ENCODE results near the gene RORC. TPM values are rescaled to one million over a fixed set of nuclear protein-coding genes. Genes with fewer than 3 reads are reported as not detected.

Gene RORC
- total RNA-seq, 2 donors from 2014 or later, result not detected

DNA sequence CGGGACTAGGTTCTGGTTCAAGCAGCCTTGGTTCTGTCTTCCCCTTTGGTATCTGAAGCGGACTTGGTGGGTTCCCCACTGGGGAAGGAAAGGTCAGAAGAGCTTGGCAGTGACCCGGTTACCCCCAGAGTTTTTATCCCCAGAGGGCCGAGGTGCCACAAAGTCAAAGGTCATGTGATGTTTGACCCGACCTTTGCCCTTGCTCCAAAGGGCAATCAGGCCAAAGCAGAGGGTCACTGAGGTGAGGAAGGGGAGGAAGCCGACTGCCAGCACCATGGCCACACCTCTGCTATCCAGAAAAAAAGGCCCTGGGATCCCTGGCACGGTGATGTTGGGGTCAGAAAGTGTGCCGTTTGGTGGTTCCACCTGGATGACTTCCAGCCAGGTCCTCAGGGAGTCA lies 30.8 kb downstream of the RORC start:
- Mint-ChIP-seq H3K27ac (no peak overlapping the region), H3K27me3 (ENCODE audit: insufficient read depth) (peaks cover 12% of the 10 kb centered on the region), H3K4me1 (no peaks in the 10 kb centered on the region), H3K4me3 (no peak overlapping the region), H3K36me3 (ENCODE audit: low read depth) (no peaks in the 10 kb centered on the region), H3K9me3 (no peaks in the 10 kb centered on the region)
- no peaks in the 10 kb centered on the region for H3K36me3 ChIP-seq (ENCODE audit: control insufficient read depth, insufficient read depth, low read length)
- H3K9me3 ChIP-seq (ENCODE audit: control insufficient read depth, low read length), result no peaks in the 10 kb centered on the region
- TF ChIP-seq, protein P1, sequence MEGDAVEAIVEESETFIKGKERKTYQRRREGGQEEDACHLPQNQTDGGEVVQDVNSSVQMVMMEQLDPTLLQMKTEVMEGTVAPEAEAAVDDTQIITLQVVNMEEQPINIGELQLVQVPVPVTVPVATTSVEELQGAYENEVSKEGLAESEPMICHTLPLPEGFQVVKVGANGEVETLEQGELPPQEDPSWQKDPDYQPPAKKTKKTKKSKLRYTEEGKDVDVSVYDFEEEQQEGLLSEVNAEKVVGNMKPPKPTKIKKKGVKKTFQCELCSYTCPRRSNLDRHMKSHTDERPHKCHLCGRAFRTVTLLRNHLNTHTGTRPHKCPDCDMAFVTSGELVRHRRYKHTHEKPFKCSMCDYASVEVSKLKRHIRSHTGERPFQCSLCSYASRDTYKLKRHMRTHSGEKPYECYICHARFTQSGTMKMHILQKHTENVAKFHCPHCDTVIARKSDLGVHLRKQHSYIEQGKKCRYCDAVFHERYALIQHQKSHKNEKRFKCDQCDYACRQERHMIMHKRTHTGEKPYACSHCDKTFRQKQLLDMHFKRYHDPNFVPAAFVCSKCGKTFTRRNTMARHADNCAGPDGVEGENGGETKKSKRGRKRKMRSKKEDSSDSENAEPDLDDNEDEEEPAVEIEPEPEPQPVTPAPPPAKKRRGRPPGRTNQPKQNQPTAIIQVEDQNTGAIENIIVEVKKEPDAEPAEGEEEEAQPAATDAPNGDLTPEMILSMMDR (conservative IDR thresholded peaks at IDR 0.05), result no peak
- no peaks in the 10 kb centered on the region for H3K27me3 ChIP-seq (ENCODE audit: control insufficient read depth, insufficient read depth, low read length, poor library complexity, severe bottlenecking)
- H3K9ac ChIP-seq (ENCODE audit: extremely low read depth, low read length, poor library complexity, severe bottlenecking), result no peak overlapping the region
- H3K4me1 ChIP-seq (ENCODE audit: control insufficient read depth, insufficient read depth, low read length), result no peaks in the 10 kb centered on the region
- H3K27ac ChIP-seq (ENCODE audit: low read depth, low read length), result no peak overlapping the region
- WGBS, 2 experiments (ENCODE audit: insufficient coverage in 1 of 2, insufficient read length in 1 of 2), result 91 to 92% methylated on average over 4 to 8 of the region's 8 CpGs
- no peak for DNase-seq
- no peak overlapping the region for H3K4me3 ChIP-seq (ENCODE audit: low read length)

- H3K36me3 ChIP-seq (ENCODE audit: control insufficient read depth, insufficient read depth, low read length), result no peaks in the 10 kb centered on the region
- Mint-ChIP-seq H3K9me3 (no peaks in the 10 kb centered on the region), H3K36me3 (ENCODE audit: low read depth) (no peaks in the 10 kb centered on the region), H3K4me1 (no peaks in the 10 kb centered on the region), H3K27ac (no peak overlapping the region), H3K4me3 (no peak overlapping the region), H3K27me3 (ENCODE audit: insufficient read depth) (peaks cover 12% of the 10 kb centered on the region)
- no peaks in the 10 kb centered on the region for H3K4me1 ChIP-seq (ENCODE audit: control insufficient read depth, insufficient read depth, low read length)
- H3K27ac ChIP-seq (ENCODE audit: low read depth, low read length), result no peak overlapping the region
- no peaks in the 10 kb centered on the region for H3K27me3 ChIP-seq (ENCODE audit: control insufficient read depth, insufficient read depth, low read length, poor library complexity, severe bottlenecking)
- WGBS, 2 experiments (ENCODE audit: insufficient coverage in 1 of 2, insufficient read length in 1 of 2), result 52 to 70% methylated on average over 7 to 9 of the region's 9 CpGs
- TF ChIP-seq, protein P1 (conservative IDR thresholded peaks at IDR 0.05), result no peak
- no peak overlapping the region for H3K9ac ChIP-seq (ENCODE audit: extremely low read depth, low read length, poor library complexity, severe bottlenecking)
- no peak for DNase-seq
- H3K9me3 ChIP-seq (ENCODE audit: control insufficient read depth, low read length), result no peaks in the 10 kb centered on the region
- H3K4me3 ChIP-seq (ENCODE audit: low read length), result no peak overlapping the region
Observed at GRCh38 chr1:151799179-151800022, 32.2 kb downstream of the RORC start.

DNA sequence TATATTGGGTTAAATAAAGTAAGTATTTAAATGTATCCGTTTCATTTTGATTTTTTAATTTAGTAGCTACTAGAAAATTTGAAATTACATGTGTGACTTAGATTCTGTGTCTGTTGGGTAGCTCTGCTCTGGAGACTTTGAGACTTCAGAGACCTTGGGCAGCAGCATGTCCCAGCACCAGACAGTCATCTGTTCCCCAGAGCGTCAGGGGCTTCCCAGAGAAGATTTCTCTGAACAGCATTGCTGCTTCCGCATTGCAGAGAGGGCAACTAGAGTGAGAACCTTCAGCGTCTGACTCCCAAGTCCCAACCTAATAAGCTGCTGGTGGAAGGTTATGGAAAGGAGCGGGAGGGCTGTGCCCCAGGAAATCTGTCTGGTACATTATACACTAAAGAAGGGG lies 33.0 kb downstream of the RORC start:
- H3K4me3 Mint-ChIP-seq, result no peak overlapping the region
- 83 to 92% methylated on average over 1 to 5 of the region's 5 CpGs for WGBS, 2 experiments (ENCODE audit: insufficient coverage in 1 of 2, insufficient read length in 1 of 2)
- H3K9ac ChIP-seq (ENCODE audit: extremely low read depth, low read length, poor library complexity, severe bottlenecking), result no peak overlapping the region

More for the DNA sequence above, 33.0 kb downstream of the RORC start:
- Histone ChIP-seq H3K27me3 (ENCODE audit: control insufficient read depth, insufficient read depth, low read length, poor library complexity, severe bottlenecking) (no peaks in the 10 kb centered on the region), H3K9me3 (ENCODE audit: control insufficient read depth, low read length) (no peaks in the 10 kb centered on the region), H3K36me3 (ENCODE audit: control insufficient read depth, insufficient read depth, low read length) (no peaks in the 10 kb centered on the region), H3K4me1 (ENCODE audit: control insufficient read depth, insufficient read depth, low read length) (no peaks in the 10 kb centered on the region), H3K4me3 (ENCODE audit: low read length) (no peak overlapping the region), H3K27ac (ENCODE audit: low read depth, low read length) (no peak overlapping the region)
- no peaks in the 10 kb centered on the region for H3K4me1 Mint-ChIP-seq
- H3K36me3 Mint-ChIP-seq (ENCODE audit: low read depth), result no peaks in the 10 kb centered on the region
- H3K27ac Mint-ChIP-seq, result no peak overlapping the region
- no peak for DNase-seq
- H3K27me3 Mint-ChIP-seq (ENCODE audit: insufficient read depth), result peaks cover 6% of the 10 kb centered on the region
- TF ChIP-seq, protein P1 (conservative IDR thresholded peaks at IDR 0.05), result no peak
- H3K9me3 Mint-ChIP-seq, result no peaks in the 10 kb centered on the region

Measured in endodermal cell (in vitro differentiated cells).